ENCODE data around the gene ERMN. TPM values are rescaled to one million over a fixed set of nuclear protein-coding genes. Genes with fewer than 3 reads are reported as not detected.

The ERMN gene
- total and polyA plus RNA-seq, 2 of the 13 experiments (the other 11 are each of a cell fraction or from before 2014, with no cell fraction given): not detected

GRCh38 chr2:157348291-157348921 is 22.8 kb upstream of the ERMN start:
- ATAC-seq: no peak
- CTCF ChIA-PET (ENCODE audit: low intra/inter-chr PET ratio, low total read pairs): no interaction called here
- BruUV-seq (replicated peaks): no TSS peak
- Histone ChIP-seq H3K79me2 (ENCODE audit: insufficient read depth, low read length) (no peaks in the 10 kb centered on the region), H3K4me1 (ENCODE audit: insufficient read depth, low read length) (no peaks in the 10 kb centered on the region), H3K36me3 (replicated peaks in 1 of 2; ENCODE audit: control insufficient read depth in 1 of 2, insufficient read depth in 2 of 2, low read length in 2 of 2) (no peaks in the 10 kb centered on the region), H3K4me2 (ENCODE audit: low read depth, low read length) (no peak overlapping the region), H4K20me1 (ENCODE audit: insufficient read depth, low read length) (no peaks in the 10 kb centered on the region), H2AFZ (ENCODE audit: low read length) (no peak overlapping the region), H3K27me3 (ENCODE audit: control insufficient read depth in 1 of 2, insufficient read depth in 2 of 2, low read length in 2 of 2) (no peaks in the 10 kb centered on the region), H3K9me3 (ENCODE audit: low read length) (peaks cover 12% of the 10 kb centered on the region; the same call in 1 of the 2 replicates), H3K27ac (ENCODE audit: extremely low read length, insufficient read depth, low read length) (no peak overlapping the region), H3K9ac (ENCODE audit: insufficient read depth, low read depth, low read length) (no peak overlapping the region), H3K4me3 (replicated peaks in 1 of 3; ENCODE audit: insufficient read depth in 1 of 3, low read depth in 2 of 3, low read length in 3 of 3) (no peak overlapping the region)
- intact Hi-C loops (cut with micrococcal nuclease; ENCODE audit: unreplicated experiment) (no loop called here), in situ Hi-C loops (cut with HindIII; ENCODE audit: extremely low pct_ligation_motif_present, low pct_unique_long_range_greater_than_20kb) (no loop called here)
- TF ChIP-seq ZNF652 (CRISPR knock-in tag; IDR thresholded peaks at IDR 0.05; ENCODE audit: borderline replicate concordance, low read depth) (no peak), RFXAP (CRISPR knock-in tag; IDR thresholded peaks at IDR 0.05; ENCODE audit: borderline replicate concordance) (no peak), ZNF251 (CRISPR knock-in tag; IDR thresholded peaks at IDR 0.05) (no peak), POLR2A (IDR thresholded peaks at IDR 0.05; ENCODE audit: insufficient read depth in 1 of 2, low read depth in 2 of 2, low read length in 2 of 2) (no peak), CREB3 (CRISPR knock-in tag; IDR thresholded peaks at IDR 0.05) (no peak), KDM4B (CRISPR knock-in tag; IDR thresholded peaks at IDR 0.05) (no peak), ZMYM4 (CRISPR knock-in tag; IDR thresholded peaks at IDR 0.05) (no peak), AKAP8 (CRISPR knock-in tag; IDR thresholded peaks at IDR 0.05) (no peak), ZNF788 (CRISPR knock-in tag; IDR thresholded peaks at IDR 0.05; ENCODE audit: borderline replicate concordance) (no peak), SALL2 (CRISPR knock-in tag; IDR thresholded peaks at IDR 0.05) (no peak), GTF2F1 (IDR thresholded peaks at IDR 0.05; ENCODE audit: low read length) (no peak), ZNF331 (CRISPR knock-in tag; IDR thresholded peaks at IDR 0.05) (no peak), ZNF510 (CRISPR knock-in tag; IDR thresholded peaks at IDR 0.05; ENCODE audit: low read depth) (no peak), ZSCAN12 (CRISPR knock-in tag; IDR thresholded peaks at IDR 0.05) (no peak), MAF1 (CRISPR knock-in tag; IDR thresholded peaks at IDR 0.05; ENCODE audit: borderline replicate concordance) (no peak), ZNF639 (CRISPR knock-in tag; conservative IDR thresholded peaks at IDR 0.05) (no peak), REXO4 (CRISPR knock-in tag; IDR thresholded peaks at IDR 0.05; ENCODE audit: borderline replicate concordance) (no peak), TRAFD1 (CRISPR knock-in tag; IDR thresholded peaks at IDR 0.05; ENCODE audit: borderline replicate concordance) (no peak), MTF1 (CRISPR knock-in tag; IDR thresholded peaks at IDR 0.05) (no peak)
- no peak for FAIRE-seq
- WGBS (ENCODE audit: low lambda C conversion rate): 35% methylated on average over 3 of the region's 3 CpGs
- no peak for DNase-seq (ENCODE audit: low spot score)
- POLR2A ChIA-PET: no interaction called here
